HFFc6 (cell line): ENCODE results near the gene SEZ6L. TPM values are rescaled to one million over a fixed set of nuclear protein-coding genes. Genes with fewer than 3 reads are reported as not detected.

ENCODE experiments used
- DNase-seq: peaks from one replicate; pipeline ENCODE4 v3.0.0-alpha.2; 2018
- H3K27ac Mint-ChIP-seq: 2 replicates; pipeline ENCODE4 v1.8.0; 2020; ENCODE audit warnings: mild to moderate bottlenecking, mixed read lengths
- H3K27me3 Mint-ChIP-seq: 2 replicates; pipeline ENCODE4 v1.8.0; 2021; ENCODE audit warnings: mild to moderate bottlenecking, moderate library complexity, mixed read lengths; ENCODE audit not compliant: insufficient read depth
- H3K36me3 Mint-ChIP-seq: 2 replicates; pipeline ENCODE4 v1.8.0; 2021; ENCODE audit warnings: low read depth, mixed read lengths
- H3K4me1 Mint-ChIP-seq: 2 replicates; pipeline ENCODE4 v1.8.0; 2020; ENCODE audit warnings: low read depth, mixed read lengths
- H3K4me3 Mint-ChIP-seq: 2 replicates; pipeline ENCODE4 v1.8.0; 2020; ENCODE audit warnings: mild to moderate bottlenecking, moderate library complexity, mixed read lengths
- H3K9me3 Mint-ChIP-seq: 2 replicates; pipeline ENCODE4 v1.8.0; 2020; ENCODE audit warnings: mild to moderate bottlenecking, mixed read lengths
- CTCF ChIP-seq: fragments of 200-600 bp; sonication (generic); IDR thresholded peaks from 2 replicates; pipeline ENCODE4 v1.5.0; 2021; ENCODE audit warnings: antibody characterized with exemption, mild to moderate bottlenecking
- total RNA-seq, 6 experiments: library from RNA; stranded (reverse); fragmentation: NEBNext Ultra II Directional; extraction: Animal tissue kit (Norgen Biotek cat#: 25700); gene quantifications; 2 replicates in 1 of 6; 3 replicates in 5 of 6; pipeline ENCODE4 v1.2.3, GENCODE V29; 2021

Gene SEZ6L
- total RNA-seq, 6 experiments from 2014 or later: not detected

GRCh38 chr22:26225207-26225606 lies 55.9 kb downstream of the SEZ6L start:
- peaks cover 2% of the 10 kb centered on the region; the same call in 1 of the 2 replicates for H3K27me3 Mint-ChIP-seq
- no peak overlapping the region for H3K27ac Mint-ChIP-seq
- no peak for TF ChIP-seq CTCF
- no peak overlapping the region for H3K4me3 Mint-ChIP-seq
- H3K4me1 Mint-ChIP-seq: no peaks in the 10 kb centered on the region
- H3K9me3 Mint-ChIP-seq: peaks cover 47% of the 10 kb centered on the region
- peaks cover 13% of the 10 kb centered on the region; the same call in 1 of the 2 replicates for H3K36me3 Mint-ChIP-seq
- DNase-seq: no peak

GRCh38 chr22:26226538-26227297 lies 57.5 kb downstream of the SEZ6L start:
- TF ChIP-seq CTCF: no peak
- H3K36me3 Mint-ChIP-seq: peaks cover 13% of the 10 kb centered on the region; the same call in 1 of the 2 replicates
- no peak overlapping the region for H3K4me3 Mint-ChIP-seq
- DNase-seq: no peak
- no peak overlapping the region for H3K27ac Mint-ChIP-seq
- H3K4me1 Mint-ChIP-seq: no peaks in the 10 kb centered on the region
- H3K27me3 Mint-ChIP-seq: peaks cover 2% of the 10 kb centered on the region; the same call in 1 of the 2 replicates
- H3K9me3 Mint-ChIP-seq: peaks cover 54% of the 10 kb centered on the region

DNA sequence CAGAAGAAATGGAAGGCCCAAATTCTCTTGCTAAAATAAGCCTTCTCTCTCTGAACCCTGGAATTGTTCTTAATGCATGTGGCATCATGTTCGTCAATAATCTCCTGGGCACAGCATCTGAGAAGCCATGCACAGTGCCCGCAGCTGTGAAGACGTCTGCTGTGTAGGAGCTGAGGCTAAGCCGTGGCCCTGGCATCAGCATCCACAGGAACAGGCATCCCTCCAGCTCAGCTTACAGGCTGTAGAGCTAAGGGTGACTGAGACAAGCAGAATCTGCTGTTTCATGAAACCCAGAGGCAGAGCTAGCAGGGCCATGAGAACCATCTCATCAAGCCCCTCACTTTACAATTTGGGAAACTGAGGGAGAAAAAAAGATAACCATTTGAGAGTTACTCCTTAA lies 60.6 kb downstream of the SEZ6L start:
- H3K27ac Mint-ChIP-seq: no peak overlapping the region
- no peak for TF ChIP-seq CTCF
- H3K4me3 Mint-ChIP-seq: no peak overlapping the region
- no peaks in the 10 kb centered on the region for H3K4me1 Mint-ChIP-seq
- DNase-seq: no peak
- peaks cover 58% of the 10 kb centered on the region for H3K9me3 Mint-ChIP-seq
- peaks cover 2% of the 10 kb centered on the region for H3K27me3 Mint-ChIP-seq
- peaks cover 6% of the 10 kb centered on the region; the same call in 1 of the 2 replicates for H3K36me3 Mint-ChIP-seq

- H3K27me3 Mint-ChIP-seq: no peaks in the 10 kb centered on the region; the same call in none of the 2 replicates
- no peak overlapping the region for H3K4me3 Mint-ChIP-seq
- no peak for TF ChIP-seq CTCF
- H3K4me1 Mint-ChIP-seq: no peaks in the 10 kb centered on the region
- H3K27ac Mint-ChIP-seq: no peak overlapping the region
- peaks cover 46% of the 10 kb centered on the region for H3K9me3 Mint-ChIP-seq
- no peaks in the 10 kb centered on the region for H3K36me3 Mint-ChIP-seq
- no peak for DNase-seq
Observed at GRCh38 chr22:26234296-26234695, 65.0 kb downstream of the SEZ6L start.

DNA sequence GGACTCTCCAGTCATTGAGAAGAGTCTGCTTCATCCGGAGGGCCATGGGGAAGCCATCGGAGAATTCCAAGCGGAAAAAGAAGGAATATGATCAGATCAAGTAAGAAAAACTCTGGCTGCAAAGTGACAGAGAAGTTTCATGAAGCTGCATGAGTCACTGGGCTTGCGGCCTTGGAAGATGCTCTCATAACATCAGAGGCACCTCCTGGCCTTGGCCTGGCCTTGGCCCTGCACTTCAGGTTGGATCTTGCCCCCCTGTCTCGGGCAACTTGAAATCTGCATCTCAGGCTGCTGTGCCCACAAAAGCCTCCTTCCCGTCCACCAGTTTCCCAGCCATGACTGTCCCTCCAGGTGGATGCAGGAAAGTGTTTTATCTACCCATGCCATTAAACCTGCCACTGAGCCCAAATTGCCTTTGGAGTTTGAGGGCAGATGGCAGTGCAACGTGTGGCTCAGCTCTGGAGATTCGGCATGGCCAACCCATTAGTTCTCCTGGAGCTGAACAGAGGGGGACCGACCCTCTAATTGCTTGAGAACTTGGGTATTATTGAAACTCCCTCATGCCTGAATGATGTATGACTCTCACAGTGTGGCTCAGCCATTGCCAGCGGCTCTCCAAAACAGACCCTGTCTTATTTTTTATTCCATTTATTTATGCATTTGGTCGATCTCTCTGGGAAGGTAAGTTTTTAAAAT lies 66.7 kb downstream of the SEZ6L start:
- no peak for DNase-seq
- no peak for TF ChIP-seq CTCF
- Mint-ChIP-seq H3K4me1 (no peaks in the 10 kb centered on the region), H3K36me3 (no peaks in the 10 kb centered on the region), H3K4me3 (no peak overlapping the region), H3K9me3 (peaks cover 48% of the 10 kb centered on the region), H3K27ac (no peak overlapping the region), H3K27me3 (no peaks in the 10 kb centered on the region; the same call in none of the 2 replicates)
